Cerebellar cortex (tissue), 1 donor: Measurements from ENCODE around the gene RGS19.

Source experiments
- DNase-seq: peaks from one replicate; pipeline ENCODE4 v3.0.0-alpha.2; 2015; ENCODE audit warnings: low spot score

The RGS19 gene

DNA sequence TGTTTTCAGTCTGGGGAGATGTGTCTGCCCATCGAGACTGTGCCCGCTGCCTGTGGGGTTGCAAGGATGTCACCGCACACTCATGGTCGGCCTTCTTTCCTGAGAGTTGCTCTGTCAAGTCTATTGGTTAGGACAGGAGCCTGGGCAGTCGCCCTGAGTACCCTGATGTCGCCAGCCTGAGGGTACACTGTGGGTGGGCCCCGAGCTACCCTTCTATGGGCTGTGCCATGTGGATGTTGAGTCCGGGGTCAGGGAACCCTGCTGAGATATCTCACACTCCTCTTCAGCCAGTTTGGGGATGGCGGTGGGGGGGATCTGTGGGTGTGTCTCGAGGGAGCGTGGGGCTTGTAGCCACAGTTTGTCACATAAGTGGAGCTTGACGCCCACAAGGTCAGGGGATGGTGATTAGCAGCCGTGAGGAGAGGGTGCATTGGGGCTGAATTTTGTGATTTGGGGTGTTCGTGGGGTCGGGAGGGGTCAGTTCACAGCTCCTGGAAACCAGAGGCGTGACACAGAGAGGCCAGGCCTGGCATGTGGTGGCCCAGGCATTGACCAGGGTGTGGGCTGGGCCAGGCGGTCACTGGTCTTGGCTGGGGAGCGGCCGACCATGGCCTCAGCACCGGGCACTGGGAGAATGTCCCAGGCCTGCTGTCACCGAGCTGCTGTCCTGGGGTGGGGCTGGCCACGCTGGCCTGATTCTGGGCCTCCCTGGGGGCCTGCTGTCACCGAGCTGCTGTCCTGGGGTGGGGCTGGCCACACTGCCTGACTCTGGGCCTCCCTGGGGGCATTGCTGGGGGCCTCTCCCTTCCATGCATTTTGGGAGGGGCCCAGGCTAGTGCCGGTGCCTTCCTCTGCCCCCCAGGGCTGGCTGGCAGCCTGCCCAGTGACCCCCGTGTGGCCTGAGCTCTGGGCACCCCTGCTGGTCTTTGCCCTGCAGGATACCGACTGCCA, 29.7 kb upstream of the RGS19 start:
- no peak for DNase-seq

DNA sequence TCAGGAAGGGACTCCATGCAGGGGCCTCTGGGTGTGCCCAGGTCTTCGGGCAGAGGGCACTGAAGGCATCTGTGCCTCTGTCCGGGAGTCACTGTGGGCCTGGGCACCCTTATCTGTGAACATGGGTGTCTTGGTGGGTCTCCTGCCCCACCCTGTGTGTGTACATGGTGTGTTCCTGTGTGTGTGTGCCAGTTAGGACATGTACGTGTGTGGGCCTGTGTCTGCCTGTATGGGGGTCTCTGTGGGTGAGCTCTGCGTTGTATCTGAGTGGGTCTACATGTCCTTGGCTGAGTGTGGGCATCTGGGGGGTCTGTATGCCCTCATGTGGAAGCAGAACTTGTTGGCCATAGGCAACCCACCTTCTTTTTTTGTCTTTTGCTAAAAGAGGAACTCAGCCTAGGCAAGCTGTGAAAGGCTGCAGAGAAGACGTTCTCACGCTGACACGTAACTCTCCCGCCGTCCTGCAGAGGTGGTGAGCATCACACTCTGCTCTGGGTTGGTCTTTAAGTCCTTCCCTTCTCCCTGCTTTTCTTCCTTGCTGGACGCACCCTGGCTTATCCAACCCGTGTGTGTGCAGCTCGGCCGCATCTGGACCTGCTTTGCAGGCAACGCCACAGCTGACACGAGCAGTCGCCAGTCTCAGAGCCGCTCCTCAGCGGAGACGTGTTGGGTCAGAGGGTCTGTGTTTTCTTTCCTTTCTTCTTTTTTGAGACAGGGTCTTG, 28.6 kb upstream of the RGS19 start:
- DNase-seq: no peak

DNA sequence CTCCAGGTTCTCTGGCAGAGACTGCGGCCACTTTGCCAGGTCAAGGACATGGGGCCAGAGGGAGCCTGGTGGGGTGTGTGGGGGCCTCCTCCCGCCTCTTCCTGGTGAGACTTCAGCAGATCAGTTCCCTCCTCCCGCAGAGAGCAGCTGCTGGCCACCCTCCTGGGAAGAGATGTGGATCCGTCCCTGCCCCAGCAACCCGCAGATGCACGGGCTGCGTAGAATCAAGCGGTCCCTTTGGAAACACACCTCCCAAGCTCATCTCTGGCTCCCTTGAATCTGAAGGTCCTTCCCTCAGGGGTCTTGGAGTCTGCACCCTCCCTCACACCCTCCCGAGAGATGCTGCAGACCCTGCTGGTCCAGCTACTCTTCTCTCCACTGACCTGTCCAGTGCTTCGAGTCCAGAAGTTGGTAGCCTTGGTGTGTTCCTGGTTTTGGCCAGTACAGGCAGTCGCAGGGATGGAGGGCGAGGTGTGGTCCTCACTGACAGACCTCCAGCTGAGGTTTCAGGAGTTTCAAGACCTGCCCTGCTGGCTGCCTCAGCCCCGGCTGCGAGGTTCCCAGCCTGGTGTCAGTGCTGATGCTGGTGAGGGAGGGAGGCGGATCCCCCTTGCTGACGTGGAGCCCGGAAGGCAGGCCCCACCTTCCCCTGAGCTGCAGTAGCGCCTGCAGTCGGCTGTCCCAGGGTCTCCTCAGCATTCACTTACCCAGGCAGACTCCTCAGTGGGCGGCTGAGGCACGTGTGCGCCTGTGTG, 27.8 kb upstream of the RGS19 start, which contains the start of gene NPBWR2:
NPBWR2 (minus strand) TSS at position 585 of the 755 bp plus-strand sequence. CDS start 734 bp downstream, outside the sequence.
- DNase-seq: no peak

DNA sequence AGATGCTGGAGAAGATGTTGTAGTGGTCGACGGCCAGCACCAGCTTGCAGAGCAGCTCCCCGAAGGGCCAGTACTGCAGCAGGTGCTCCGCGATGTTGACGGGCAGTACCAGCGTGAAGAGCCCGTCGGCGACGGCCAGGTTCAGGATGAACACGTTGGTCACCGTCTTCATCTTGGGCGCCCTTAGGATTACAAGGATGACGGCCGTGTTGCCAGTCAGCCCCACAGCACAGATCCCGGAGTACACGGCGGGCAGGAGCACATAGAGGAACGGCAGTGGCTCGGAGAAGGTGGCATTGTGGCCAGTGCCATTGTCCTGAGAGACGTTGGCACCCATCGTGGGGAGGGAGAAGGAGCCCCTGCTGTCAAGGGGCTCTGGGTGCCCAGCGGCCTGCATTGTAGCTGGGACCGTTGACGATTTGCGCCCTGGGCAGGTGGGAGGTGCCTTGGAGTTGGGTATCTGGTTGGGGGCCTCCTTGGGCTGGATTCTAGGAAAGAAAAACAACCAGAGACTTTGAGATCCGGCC, 27.2 kb upstream of the RGS19 start:
- no peak for DNase-seq

DNA sequence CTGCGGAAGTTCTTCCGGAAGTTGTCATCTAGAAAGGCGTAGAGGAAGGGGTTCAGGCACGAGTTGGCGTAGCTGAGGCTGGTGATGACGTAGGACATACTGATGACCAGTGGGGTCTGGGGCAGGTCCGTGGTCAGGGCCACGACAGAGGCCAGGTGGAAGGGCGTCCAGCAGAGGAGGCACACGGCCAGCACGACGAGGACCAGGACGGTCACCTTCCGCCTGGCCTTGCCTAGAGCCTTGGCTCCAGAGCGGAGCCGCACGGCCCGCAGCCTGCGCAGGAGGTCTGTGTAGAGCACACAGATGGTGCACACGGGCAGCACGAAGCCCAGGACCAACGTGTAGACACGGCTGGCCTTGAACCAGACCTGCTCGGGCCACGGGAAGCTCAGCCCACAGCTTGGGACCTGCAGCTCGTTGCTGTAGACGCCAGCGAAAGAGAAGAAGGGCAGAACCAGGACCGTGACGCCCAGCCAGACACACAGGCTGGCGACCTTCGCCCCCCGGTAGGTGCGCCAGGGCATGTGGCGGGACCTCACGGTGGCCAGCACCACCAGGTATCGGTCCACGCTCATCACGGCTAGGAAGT, 26.6 kb upstream of the RGS19 start:
- no peak for DNase-seq

DNA sequence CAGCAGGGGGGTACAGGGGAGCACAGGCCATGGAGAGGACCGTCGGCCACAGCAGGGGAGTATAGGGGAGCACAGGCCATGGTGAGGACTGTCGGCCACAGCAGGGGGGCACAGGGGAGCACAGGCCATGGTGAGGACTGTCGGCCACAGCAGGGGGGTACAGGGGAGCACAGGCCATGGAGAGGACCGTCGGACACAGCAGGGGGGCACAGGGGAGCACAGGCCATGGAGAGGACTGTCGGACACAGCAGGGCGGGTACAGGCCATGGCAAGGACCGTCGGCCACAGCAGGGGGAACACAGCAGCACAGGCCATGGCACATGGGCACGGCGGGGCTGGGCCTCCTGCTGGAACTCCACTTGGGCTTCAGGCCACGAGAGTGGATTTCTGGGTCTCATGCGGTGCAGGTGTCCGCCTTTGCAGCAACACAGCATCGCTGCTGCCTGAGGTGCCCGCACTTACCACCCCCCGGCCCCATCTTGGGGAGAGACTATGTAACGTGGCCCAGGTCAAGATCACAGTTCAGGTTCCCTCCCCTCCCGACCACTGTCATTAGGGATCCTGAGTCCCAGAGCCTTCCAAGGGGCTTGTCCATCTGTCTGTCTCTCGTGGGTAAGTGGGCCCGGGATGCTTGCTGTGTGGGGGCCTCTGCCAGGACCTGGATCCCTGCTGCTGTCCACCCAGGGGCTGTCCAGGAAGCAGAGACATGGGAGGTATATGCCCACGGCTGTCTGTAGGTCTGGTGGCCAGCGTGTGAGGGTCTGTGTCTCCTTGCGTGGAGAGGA, 25.5 kb upstream of the RGS19 start:
- DNase-seq: no peak

DNA sequence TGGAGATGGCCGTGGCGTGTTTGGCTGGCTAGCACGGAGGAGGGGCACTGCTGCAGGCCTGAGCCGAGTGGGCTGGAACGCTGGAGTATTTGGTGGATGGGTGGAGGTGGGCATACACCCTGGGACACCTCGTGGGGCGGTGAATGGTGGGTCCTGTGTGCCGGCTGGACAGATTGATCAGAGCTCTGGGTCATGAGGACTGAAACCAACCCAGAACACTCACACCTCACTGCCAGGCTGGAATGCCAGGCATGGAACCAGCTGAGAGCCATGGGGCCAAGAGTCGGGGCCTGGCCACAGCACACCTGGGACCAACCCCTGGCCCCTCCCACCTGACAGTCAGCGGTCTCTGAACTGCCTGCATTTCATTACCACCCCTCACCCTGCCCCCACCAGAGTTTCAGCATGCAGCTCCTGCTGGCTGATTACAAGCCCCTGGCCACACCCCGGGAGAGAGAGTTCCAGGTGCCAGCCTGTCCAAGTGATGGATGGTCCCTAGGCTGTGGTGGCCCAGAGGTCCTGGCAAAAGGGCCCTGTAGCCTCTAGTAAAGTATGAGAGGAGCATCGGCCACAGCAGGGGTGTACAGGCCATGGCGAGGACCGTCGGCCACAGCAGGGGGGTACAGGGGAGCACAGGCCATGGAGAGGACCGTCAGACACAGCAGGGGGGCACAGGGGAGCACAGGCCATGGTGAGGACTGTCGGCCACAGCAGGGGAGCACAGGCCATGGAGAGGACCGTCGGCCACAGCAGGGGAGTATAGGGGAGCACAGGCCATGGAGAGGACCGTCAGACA, 24.8 kb upstream of the RGS19 start:
- no peak for DNase-seq

DNA sequence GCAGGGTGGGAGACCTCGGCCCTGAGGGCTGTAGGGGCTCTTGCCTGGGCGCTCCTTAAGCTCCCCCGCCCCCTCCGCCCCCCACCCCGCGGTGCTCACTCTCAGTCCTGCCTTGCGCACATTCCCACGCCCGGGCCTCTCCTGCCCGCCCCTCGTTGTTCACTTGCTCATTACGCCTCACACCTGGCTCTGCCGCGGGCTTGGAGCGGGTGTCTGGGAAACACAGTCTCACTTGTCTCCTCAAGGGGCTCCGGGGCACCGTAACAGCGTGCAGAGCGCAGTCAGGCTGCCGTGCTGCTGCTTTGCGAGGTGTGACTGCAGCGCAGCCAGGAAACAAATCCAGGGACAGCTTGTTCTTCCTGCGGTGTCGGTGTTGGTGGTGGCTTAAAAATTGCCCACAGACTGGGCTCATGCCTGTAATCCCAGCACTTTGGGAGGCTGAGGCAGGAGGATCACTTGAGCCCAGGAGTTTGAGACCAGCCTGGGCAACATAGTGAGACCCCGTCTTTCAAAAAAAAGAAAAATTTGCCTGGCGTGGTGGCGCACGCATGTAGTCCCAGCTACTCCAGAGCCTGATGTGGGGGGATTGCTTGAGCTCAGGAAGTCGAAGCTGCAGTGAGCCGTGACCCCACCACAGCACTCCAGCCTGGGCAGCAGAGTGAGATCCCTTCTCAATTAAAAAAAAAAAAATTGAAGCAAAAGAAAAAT, 23.5 kb upstream of the RGS19 start:
- peak; percentile 79 for DNase-seq

DNA sequence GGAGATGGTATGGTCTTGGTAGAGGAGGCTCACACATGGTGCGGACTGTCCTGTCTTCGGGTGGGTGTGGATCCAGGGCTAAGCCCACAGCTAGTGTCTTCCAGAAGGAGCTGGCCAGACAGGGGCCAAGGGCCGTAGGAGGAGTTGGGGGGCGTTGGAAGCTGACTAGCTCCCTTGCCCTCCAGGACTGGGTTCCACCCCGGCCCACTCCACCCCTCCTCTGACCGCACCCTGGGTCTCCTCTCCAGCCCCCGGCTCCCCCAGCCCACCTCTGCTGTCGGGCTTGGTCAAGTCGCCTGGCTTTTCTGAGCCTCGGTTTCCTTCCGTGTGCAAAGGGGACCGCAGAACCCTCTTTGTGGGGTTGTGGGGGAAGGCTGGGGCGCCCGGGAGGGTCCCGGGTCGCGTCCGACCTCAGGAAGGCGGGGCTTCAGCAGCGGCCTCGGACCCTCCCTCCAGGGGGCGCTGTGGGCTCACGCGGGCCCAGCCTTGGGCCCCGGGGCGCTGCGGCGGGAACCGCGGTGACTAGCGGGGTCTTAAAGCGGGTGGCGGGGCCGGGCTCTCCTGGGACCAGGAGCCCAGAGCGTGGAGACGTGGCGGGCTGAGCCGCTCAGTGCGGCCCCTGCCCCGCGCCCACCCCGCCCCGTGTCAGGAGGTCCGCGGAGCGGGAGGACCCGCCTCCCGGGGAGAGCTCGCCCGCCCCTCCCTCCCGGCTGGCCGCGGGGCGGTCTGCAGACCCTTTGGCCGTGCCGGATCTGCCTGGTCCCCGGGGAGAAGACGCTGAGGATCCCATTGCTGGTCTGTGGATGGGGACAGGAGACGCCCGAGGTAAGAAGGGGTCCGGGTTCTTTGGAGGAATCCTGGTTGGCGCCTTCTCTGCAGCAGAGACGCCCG, 22.7 kb upstream of the RGS19 start:
- no peak for DNase-seq

DNA sequence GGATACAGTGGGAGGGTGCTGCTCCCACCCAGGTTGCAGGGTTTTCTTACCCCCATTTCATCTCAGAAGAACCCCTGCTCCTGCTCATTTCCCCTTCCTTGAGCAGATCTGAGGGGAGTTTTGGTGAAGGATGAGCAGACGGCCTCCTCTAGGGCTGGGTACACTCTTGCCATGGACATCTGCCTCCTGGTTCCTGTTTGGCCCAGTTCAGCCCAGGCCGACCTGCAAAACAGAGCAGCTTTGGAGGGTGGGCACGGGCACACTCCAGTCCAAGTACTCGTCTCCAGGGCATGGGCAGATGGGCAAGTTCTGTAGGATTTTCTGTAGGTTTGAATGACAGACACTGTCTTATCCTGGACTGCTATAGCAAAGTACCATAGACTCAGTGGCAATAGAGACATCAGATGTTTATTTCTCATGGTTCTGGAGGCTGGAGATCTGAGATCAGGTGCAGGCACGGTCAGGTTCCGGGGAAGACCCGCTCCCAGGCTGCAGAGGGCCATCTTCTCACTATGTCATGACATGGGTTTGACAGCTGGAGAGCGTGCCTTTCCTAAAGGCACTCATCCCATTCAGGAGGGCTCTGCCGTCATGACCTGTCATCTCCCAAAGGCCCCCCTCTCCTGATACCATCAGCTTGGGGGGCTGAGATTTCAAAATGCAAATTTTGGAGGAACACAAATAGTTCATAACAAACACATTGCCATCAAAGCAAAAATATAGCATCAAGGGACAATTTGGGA, 21.8 kb upstream of the RGS19 start:
- DNase-seq: no peak

DNA sequence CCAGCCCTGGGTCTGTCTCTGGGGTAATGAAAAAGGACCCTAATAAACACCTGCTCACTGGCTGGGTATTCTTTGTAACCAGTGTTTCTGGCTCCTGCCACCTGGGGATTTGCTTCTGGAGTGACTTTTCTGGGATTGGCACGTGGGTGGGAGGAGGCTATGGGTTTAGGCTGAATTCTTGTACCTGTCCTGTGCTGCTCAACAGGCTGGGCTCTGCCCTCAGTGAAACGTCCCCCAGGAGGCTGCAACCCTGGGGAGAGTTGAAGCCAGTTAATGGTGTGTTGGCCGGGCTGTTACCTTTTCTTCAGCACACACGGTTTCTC, 21.2 kb upstream of the RGS19 start:
- DNase-seq: no peak

DNA sequence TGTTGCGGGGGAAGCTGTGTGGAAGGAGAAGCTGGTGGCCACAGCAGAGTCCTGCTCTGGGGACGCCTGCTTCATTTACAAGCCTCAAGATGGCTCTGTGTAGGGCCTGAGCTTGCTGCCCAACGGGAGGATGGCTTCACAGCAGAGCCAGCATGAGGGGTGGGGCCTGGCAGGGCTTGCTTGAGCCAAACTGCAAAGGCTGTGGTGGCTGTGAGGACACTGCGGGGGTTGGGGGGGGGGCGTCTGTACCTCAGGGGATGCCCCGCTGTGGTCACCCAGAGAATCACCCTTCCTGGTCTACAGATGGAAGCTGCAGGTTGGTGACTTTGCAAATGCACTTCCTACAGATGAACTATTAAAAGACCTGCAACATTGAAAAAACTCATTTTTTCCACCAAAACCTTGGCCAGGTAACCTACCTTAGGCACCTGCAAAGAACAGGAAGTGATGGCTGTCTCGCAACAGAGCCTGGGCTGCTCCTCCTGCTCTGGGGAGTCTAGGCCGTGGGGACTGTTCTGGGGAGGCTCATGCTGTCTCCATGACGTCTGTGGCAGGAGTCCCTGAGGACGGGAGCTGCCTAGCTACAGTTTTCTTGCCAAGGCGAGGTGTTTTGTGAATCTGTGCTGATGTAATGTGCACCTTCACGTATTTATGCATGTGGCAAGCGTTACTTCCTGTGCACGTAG, 20.7 kb upstream of the RGS19 start:
- DNase-seq: no peak

DNA sequence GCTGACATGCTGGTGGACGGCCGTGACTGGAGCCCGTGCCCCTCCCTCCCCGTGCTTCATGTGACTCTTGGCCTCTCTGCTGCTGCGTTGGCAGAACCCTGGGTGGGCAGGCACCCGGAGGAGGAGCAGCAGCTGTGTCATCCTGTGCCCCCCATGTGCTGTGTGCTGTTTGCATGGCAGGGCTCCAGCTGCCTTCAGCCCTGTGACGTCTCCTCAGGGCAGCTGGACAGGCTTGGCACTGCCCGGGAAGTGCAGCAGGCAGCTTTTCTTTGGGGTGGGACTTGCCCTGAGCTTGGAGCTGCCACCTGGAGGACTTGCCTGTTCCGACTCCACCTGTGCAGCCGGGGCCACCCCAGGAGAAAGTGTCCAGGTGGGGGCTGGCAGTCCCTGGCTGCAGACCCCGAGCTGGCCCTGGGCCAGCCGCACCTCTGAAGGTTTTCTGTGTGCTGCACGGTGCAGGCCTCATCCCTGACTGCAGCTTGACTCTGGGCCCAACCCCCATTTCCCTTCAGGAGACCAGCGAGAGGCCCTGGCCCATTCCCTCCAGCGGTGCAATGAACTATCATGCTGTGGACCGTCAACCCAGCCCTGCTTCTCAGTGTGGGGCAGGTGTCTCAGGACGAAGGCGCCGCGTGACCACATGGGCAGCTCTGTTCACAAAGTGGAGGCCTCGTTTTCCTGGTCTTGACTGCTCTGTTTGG, 19.9 kb upstream of the RGS19 start:
- no peak for DNase-seq

DNA sequence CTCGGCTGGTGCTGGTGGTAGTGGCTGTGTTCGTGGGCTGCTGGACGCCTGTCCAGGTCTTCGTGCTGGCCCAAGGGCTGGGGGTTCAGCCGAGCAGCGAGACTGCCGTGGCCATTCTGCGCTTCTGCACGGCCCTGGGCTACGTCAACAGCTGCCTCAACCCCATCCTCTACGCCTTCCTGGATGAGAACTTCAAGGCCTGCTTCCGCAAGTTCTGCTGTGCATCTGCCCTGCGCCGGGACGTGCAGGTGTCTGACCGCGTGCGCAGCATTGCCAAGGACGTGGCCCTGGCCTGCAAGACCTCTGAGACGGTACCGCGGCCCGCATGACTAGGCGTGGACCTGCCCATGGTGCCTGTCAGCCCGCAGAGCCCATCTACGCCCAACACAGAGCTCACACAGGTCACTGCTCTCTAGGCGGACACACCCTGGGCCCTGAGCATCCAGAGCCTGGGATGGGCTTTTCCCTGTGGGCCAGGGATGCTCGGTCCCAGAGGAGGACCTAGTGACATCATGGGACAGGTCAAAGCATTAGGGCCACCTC, 19.2 kb upstream of the RGS19 start:
- no peak for DNase-seq

DNA sequence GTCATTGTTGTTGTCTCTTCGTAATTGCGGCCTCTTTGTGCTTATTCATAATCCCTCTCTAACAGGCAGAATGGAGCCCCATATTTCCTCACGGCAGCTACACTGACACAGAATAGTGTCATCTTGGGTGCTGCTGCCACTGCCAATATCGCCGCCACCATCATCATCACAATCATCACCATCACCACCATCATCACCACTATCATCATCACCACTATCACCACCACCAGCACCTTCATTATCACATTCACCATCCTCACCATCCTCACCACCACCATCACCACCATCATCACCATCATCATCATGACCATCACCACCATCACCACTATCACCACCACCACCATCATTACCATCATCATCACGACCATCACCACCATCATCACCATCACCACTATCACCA, 17.2 kb upstream of the RGS19 start:
- no peak for DNase-seq

DNA sequence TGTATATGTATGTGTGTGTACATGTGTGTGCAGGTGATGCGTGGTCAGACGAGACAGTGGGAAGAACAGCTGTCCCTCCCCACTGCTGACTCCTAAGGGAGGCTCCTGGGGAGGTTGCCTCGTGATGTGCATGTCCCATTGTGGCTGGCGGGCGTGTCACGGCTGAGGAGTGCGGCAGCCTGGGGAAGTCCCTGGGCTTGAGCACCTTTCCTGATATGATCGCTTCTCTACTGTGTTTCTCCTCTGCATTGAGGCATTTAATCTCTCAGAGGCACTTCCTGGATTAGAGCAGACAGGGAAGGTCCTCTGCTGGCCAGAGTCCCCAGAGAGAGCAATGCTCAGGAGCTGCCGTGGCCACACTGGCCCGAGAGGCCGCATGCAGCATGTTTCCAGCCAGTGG, 16.6 kb upstream of the RGS19 start:
- no peak for DNase-seq
